GM10266 (cell line): ENCODE data around the gene LDLRAD3.

ENCODE experiments used
- DNase-seq: peaks from one replicate; pipeline ENCODE4 v3.0.0; 2012; ENCODE audit errors: extremely low spot score
- CTCF ChIP-seq: IDR thresholded peaks from 2 replicates; pipeline ENCODE4 v1.5.1; 2012; ENCODE audit warnings: mild to moderate bottlenecking, low read depth; ENCODE audit not compliant: control insufficient read depth, insufficient read depth; ENCODE audit errors: missing control alignments

Gene LDLRAD3

GRCh38 chr11:36268337-36268985 lies 324.6 kb downstream of the LDLRAD3 start:
- no peak for TF ChIP-seq CTCF
- no peak for DNase-seq

GRCh38 chr11:36270701-36271100 lies 326.8 kb downstream of the LDLRAD3 start:
- no peak for DNase-seq
- no peak for TF ChIP-seq CTCF

- no peak for TF ChIP-seq CTCF
- no peak for DNase-seq
Measured at GRCh38 chr11:36271794-36272407, 328.0 kb downstream of the LDLRAD3 start.

- TF ChIP-seq CTCF = no peak
- no peak for DNase-seq
Measured at GRCh38 chr11:36273110-36273509, 329.2 kb downstream of the LDLRAD3 start.

GRCh38 chr11:36274414-36274813 lies 330.6 kb downstream of the LDLRAD3 start:
- no peak for DNase-seq
- TF ChIP-seq CTCF = no peak

- no peak for TF ChIP-seq CTCF
- DNase-seq = no peak
Measured at GRCh38 chr11:36278531-36279282, 334.8 kb downstream of the LDLRAD3 start.

GRCh38 chr11:36280531-36280930 lies 336.7 kb downstream of the LDLRAD3 start:
- no peak for DNase-seq
- no peak for TF ChIP-seq CTCF
